Activated naive CD4-positive, alpha-beta T cell treated with anti-CD3 and anti-CD28 coated beads, Interleukin-2, amount 50 U/mL, for 16 hours (primary cell): ENCODE measurements around the gene BANP.
"Not testable (repeated sequence)": the region's sequence is repeated elsewhere in the genome, so short reads cannot be mapped to it uniquely, and the experiment has no call there.

Experiments used
- DNase-seq: peaks from one replicate; pipeline ENCODE4 v3.0.0-alpha.2; 2020

The BANP gene

GRCh38 chr16:88089071-88089470 lies 137.8 kb downstream of the BANP start:
- not testable (repeated sequence) for DNase-seq

- DNase-seq: not testable (repeated sequence)
Measured at GRCh38 chr16:88089632-88090376, 138.6 kb downstream of the BANP start.

- not testable (repeated sequence) for DNase-seq
Measured at GRCh38 chr16:88090377-88091175, 139.3 kb downstream of the BANP start.

GRCh38 chr16:88091221-88091971 lies 140.2 kb downstream of the BANP start:
- DNase-seq: not testable (repeated sequence)

GRCh38 chr16:88091972-88092302 lies 140.7 kb downstream of the BANP start:
- not testable (repeated sequence) for DNase-seq

GRCh38 chr16:88092791-88093555 lies 141.7 kb downstream of the BANP start:
- not testable (repeated sequence) for DNase-seq

GRCh38 chr16:88093556-88094252 lies 142.5 kb downstream of the BANP start:
- DNase-seq: not testable (repeated sequence)

GRCh38 chr16:88094253-88094575 lies 143.0 kb downstream of the BANP start:
- not testable (repeated sequence) for DNase-seq

GRCh38 chr16:88094900-88095299 lies 143.7 kb downstream of the BANP start:
- not testable (repeated sequence) for DNase-seq

- DNase-seq: not testable (repeated sequence)
Measured at GRCh38 chr16:88096659-88097058, 145.4 kb downstream of the BANP start.

GRCh38 chr16:88098731-88099562 lies 147.7 kb downstream of the BANP start:
- DNase-seq: not testable (repeated sequence)

GRCh38 chr16:88099563-88099890 lies 148.3 kb downstream of the BANP start:
- no peak for DNase-seq

- DNase-seq: not testable (repeated sequence)
Measured at GRCh38 chr16:88099956-88100355, 148.7 kb downstream of the BANP start.

- DNase-seq: not testable (repeated sequence)
Measured at GRCh38 chr16:88100801-88101622, 149.8 kb downstream of the BANP start.

- DNase-seq: not testable (repeated sequence)
Measured at GRCh38 chr16:88101623-88102105, 150.4 kb downstream of the BANP start.

- DNase-seq: no peak
Measured at GRCh38 chr16:88102597-88102996, 151.4 kb downstream of the BANP start.

- DNase-seq: no peak
Measured at GRCh38 chr16:88103011-88103410, 151.8 kb downstream of the BANP start.

- DNase-seq: no peak
Measured at GRCh38 chr16:88103581-88104188, 152.5 kb downstream of the BANP start.

- not testable (repeated sequence) for DNase-seq
Measured at GRCh38 chr16:88104363-88104762, 153.1 kb downstream of the BANP start.
